ENCODE measurements around the gene UTF1. TPM values are rescaled to one million over a fixed set of nuclear protein-coding genes. Genes with fewer than 3 reads are reported as not detected.

The UTF1 gene
- total and polyA plus RNA-seq, 9 of the 15 experiments (the other 6 are each of a cell fraction or from before 2014, with no cell fraction given) = 0.35 to 0.46 TPM; not detected in 7

- Histone ChIP-seq H3K4me1 (replicated peaks in 1 of 2; ENCODE audit: control insufficient read depth in 2 of 2, insufficient read depth in 2 of 2, low read length in 2 of 2) (peaks cover 19 to 78% of the 10 kb centered on the region in 2 experiments), H2AFZ (ENCODE audit: low read depth, low read length) (no peak overlapping the region), H3K27ac (ENCODE audit: extremely low read depth, low read depth, low read length) (no peak overlapping the region), H3K9me1 (ENCODE audit: control insufficient read depth, insufficient read depth, low read length) (no peaks in the 10 kb centered on the region), H3K79me2 (ENCODE audit: control insufficient read depth, insufficient read depth, low read length) (no peaks in the 10 kb centered on the region), H3K36me3 (ENCODE audit: control insufficient read depth, insufficient read depth, low read length) (no peaks in the 10 kb centered on the region), H3K9ac (ENCODE audit: insufficient read depth in 1 of 2, low read depth in 2 of 2, low read length in 2 of 2) (peak overlapping the region in 1 of 2 experiments; percentile 58; a peak in 1 of 4 replicates), H3K4me3 (no peak overlapping the region), H3K4me2 (ENCODE audit: insufficient read depth, low read length) (no peak overlapping the region), H3K27me3 (ENCODE audit: control insufficient read depth in 2 of 2, insufficient read depth in 2 of 2, low read length in 2 of 2) (no peaks in the 10 kb centered on the region), H3K9me3 (replicated peaks; ENCODE audit: control insufficient read depth, insufficient read depth, low read depth, low read length) (no peaks in the 10 kb centered on the region), H4K20me1 (replicated peaks; ENCODE audit: control insufficient read depth, insufficient read depth, low read length) (no peaks in the 10 kb centered on the region)
- ChIA-PET POLR2A (interaction anchor here (0.5 to 0.6 kb wide), 2 partner anchors 29 to 79 kb away, joined by 3 read pairs; no protein-coding TSS in a partner anchor), CTCF (ENCODE audit: low intra/inter-chr PET ratio) (no interaction called here)
- intact Hi-C loops (cut with micrococcal nuclease) = no loop called here
- no peak for FAIRE-seq
- in situ Hi-C loops (cut with MboI) = no loop called here
- no TSS peak for BruUV-seq (replicated peaks)
- no peak for ATAC-seq
- TF ChIP-seq NR2F6 (CRISPR knock-in tag; IDR thresholded peaks at IDR 0.05) (no peak), ZNF57 (CRISPR knock-in tag; IDR thresholded peaks at IDR 0.05) (no peak), ATF2 (CRISPR knock-in tag; IDR thresholded peaks at IDR 0.05) (no peak), TAL1 (IDR thresholded peaks at IDR 0.05) (no peak)
- 58% methylated on average over 11 of the region's 25 CpGs for WGBS (ENCODE audit: insufficient coverage, low coverage, missing lambda C conversion rate)
- no peak for DNase-seq (ENCODE audit: extremely low read depth in 1 of 4, low spot score in 3 of 4)
Measured at GRCh38 chr10:133241501-133242205, 11.6 kb downstream of the UTF1 start.

Measured in K562 (cell line).